ENCODE results near the gene KIR2DL4.
"Not testable (repeated sequence)": the region's sequence is repeated elsewhere in the genome, so short reads cannot be mapped to it uniquely, and the experiment has no call there.

DNA sequence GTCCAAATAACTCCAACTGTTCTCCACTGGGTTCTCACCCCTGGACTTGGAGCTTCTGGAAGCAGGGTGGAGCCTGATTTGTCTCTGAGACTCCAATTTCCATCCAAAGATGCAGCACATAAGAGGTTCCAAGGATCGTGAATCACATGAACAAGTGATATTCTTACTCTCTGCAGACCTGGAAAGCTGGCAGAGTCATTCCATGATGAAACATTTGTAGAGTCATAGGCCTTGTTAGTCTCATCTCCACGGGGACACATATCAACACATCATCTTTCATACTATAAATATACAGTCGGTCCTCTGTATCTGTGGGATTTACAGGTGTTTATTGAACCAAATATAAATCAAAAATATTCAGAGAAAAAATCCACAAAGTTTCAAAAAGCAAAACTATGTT, 11.2 kb downstream of the KIR2DL4 start:
- TF ChIP-seq, protein P1, sequence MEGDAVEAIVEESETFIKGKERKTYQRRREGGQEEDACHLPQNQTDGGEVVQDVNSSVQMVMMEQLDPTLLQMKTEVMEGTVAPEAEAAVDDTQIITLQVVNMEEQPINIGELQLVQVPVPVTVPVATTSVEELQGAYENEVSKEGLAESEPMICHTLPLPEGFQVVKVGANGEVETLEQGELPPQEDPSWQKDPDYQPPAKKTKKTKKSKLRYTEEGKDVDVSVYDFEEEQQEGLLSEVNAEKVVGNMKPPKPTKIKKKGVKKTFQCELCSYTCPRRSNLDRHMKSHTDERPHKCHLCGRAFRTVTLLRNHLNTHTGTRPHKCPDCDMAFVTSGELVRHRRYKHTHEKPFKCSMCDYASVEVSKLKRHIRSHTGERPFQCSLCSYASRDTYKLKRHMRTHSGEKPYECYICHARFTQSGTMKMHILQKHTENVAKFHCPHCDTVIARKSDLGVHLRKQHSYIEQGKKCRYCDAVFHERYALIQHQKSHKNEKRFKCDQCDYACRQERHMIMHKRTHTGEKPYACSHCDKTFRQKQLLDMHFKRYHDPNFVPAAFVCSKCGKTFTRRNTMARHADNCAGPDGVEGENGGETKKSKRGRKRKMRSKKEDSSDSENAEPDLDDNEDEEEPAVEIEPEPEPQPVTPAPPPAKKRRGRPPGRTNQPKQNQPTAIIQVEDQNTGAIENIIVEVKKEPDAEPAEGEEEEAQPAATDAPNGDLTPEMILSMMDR (IDR thresholded peaks at IDR 0.05), result not testable (repeated sequence)
- TF ChIP-seq POLR2A (IDR thresholded peaks at IDR 0.05), result not testable (repeated sequence)
